HepG2 (cell line): ENCODE measurements around the gene THOC2. TPM values are rescaled to one million over a fixed set of nuclear protein-coding genes. Genes with fewer than 3 reads are reported as not detected.
A peak's percentile ranks its signal among the peaks of the same experiment; 100 is the strongest.
"Not testable (repeated sequence)": the region's sequence is repeated elsewhere in the genome, so short reads cannot be mapped to it uniquely, and the experiment has no call there.

Experiments used
- ATAC-seq: fragments of 200-7000 bp; cut with Tn5 transposase; 3 replicates; pipeline ENCODE4 v1.9.1; 2020; ENCODE audit warnings: mild to moderate bottlenecking, moderate library complexity
- BruUV-seq: library from RNA; stranded (reverse); fragments of 400-500 nt; replicated peaks from 2 replicates; lab custom pipeline; 2021; lab: Mats Ljungman, UMichigan
- CTCF ChIA-PET: fragments of 300-600 bp; formaldehyde crosslinking; extraction: SDS; loops from one replicate; lab custom pipeline; 2021; ENCODE audit warnings: low total read pairs, inconsistent platforms, low intra/inter-chr PET ratio; lab: Yijun Ruan, JAX
- POLR2A ChIA-PET: fragments of 350-600 bp; sonication (Branson Sonifier 250); formaldehyde crosslinking; loops from one replicate; lab custom pipeline; 2020; ENCODE audit warnings: antibody characterized with exemption, inconsistent platforms; lab: Yijun Ruan, JAX
- DNase-seq: peaks from one replicate; pipeline ENCODE4 v3.0.0-alpha.2; 2015; ENCODE audit warnings: low spot score
- FAIRE-seq: peaks from 3 replicates; lab custom pipeline; 2011; peaks lifted over from hg19 to GRCh38; lab: Jason Lieb, UNC
- H2AFZ ChIP-seq: one replicate; pipeline ENCODE4 v1.6.1; 2011; ENCODE audit warnings: low read length, inconsistent platforms
- H3K27ac ChIP-seq: fragments of 300-600 bp; 3 replicates; pipeline ENCODE4 v1.8.0; 2011; ENCODE audit warnings: mixed run types, mild to moderate bottlenecking, mixed read lengths, low read length, inconsistent platforms; ENCODE audit not compliant: insufficient read depth; ENCODE audit errors: extremely low read length
- H3K27me3 ChIP-seq, 2 experiments: fragments of 200-600 bp in 1 of 2; 2 replicates in 1 of 2; 3 replicates in 1 of 2; pipeline versions ENCODE4 v1.6.0 to v1.8.0; 2011; ENCODE audit warnings: low read length in 2 of 2, mild to moderate bottlenecking in 2 of 2, moderate library complexity in 2 of 2, inconsistent platforms in 1 of 2; ENCODE audit not compliant: insufficient read depth in 2 of 2, control insufficient read depth in 1 of 2
- H3K36me3 ChIP-seq, 2 experiments: fragments of 200-600 bp in 1 of 2; replicated peaks in 1 of 2; 2 replicates in 1 of 2; 3 replicates in 1 of 2; pipeline versions ENCODE4 v1.5.1 to v1.8.0; 2011; ENCODE audit warnings: low read length in 2 of 2, inconsistent platforms in 1 of 2; ENCODE audit not compliant: insufficient read depth in 2 of 2, control insufficient read depth in 1 of 2
- H3K4me1 ChIP-seq: 2 replicates; pipeline ENCODE4 v1.5.1; 2012; ENCODE audit warnings: low read length, inconsistent platforms; ENCODE audit not compliant: insufficient read depth
- H3K4me2 ChIP-seq: 2 replicates; pipeline ENCODE4 v1.6.0; 2011; ENCODE audit warnings: low read depth, low read length, inconsistent platforms
- H3K4me3 ChIP-seq, 3 experiments: fragments of 200-600 bp in 1 of 3; sonication (generic), shearing (Covaris generic) in 1 of 3; replicated peaks in 1 of 3; 2 replicates each; pipeline ENCODE4 v1.5.1; 2011 to 2016; ENCODE audit warnings: low read length in 3 of 3, inconsistent platforms in 2 of 3, low read depth in 2 of 3, mild to moderate bottlenecking in 2 of 3, control low read depth in 1 of 3, mixed read lengths in 1 of 3; ENCODE audit not compliant: insufficient read depth in 1 of 3
- H3K79me2 ChIP-seq: one replicate; pipeline ENCODE4 v1.6.1; 2011; ENCODE audit warnings: low read length, inconsistent platforms; ENCODE audit not compliant: insufficient read depth
- H3K9ac ChIP-seq: 2 replicates; pipeline ENCODE4 v1.6.0; 2011; ENCODE audit warnings: mild to moderate bottlenecking, low read depth, low read length, inconsistent platforms; ENCODE audit not compliant: insufficient read depth
- H3K9me3 ChIP-seq: 2 replicates; pipeline ENCODE4 v1.5.1; 2012; ENCODE audit warnings: mild to moderate bottlenecking, low read length
- H4K20me1 ChIP-seq: 2 replicates; pipeline ENCODE4 v1.6.0; 2011; ENCODE audit warnings: inconsistent platforms, mild to moderate bottlenecking, low read length, moderate library complexity; ENCODE audit not compliant: insufficient read depth
- EED ChIP-seq: sonication (generic); formaldehyde crosslinking; IDR thresholded peaks from 2 replicates; pipeline ENCODE4 v1.5.0; 2020; ENCODE audit warnings: mild to moderate bottlenecking, missing genetic modification reagents
- FOXK1 ChIP-seq: sonication (generic); formaldehyde crosslinking; IDR thresholded peaks from 2 replicates; pipeline ENCODE4 v1.4.0; 2020; ENCODE audit warnings: low read depth, missing genetic modification reagents, borderline replicate concordance
- GATAD1 ChIP-seq: IDR thresholded peaks from 2 replicates; pipeline ENCODE4 v1.6.1; 2016; ENCODE audit warnings: missing genetic modification reagents, missing compliant biosample characterization
- KDM4B ChIP-seq: sonication (generic); formaldehyde crosslinking; IDR thresholded peaks from 2 replicates; pipeline ENCODE4 v1.4.0; 2020; ENCODE audit warnings: missing genetic modification reagents
- NR2F1 ChIP-seq, 2 experiments: fragments of 450-650 bp in 1 of 2; formaldehyde crosslinking in 1 of 2; IDR thresholded peaks; 2 replicates each; pipeline versions ENCODE4 v1.5.0 to v1.6.1; 2016 to 2020; ENCODE audit warnings: mild to moderate bottlenecking in 1 of 2, missing compliant biosample characterization in 1 of 2, missing genetic modification reagents in 1 of 2, moderate library complexity in 1 of 2
- NR2F6 ChIP-seq, 2 experiments: IDR thresholded peaks; 2 replicates each; pipeline ENCODE4 v1.6.1; 2016; ENCODE audit warnings: antibody characterized with exemption in 1 of 2, mild to moderate bottlenecking in 1 of 2
- SIX4 ChIP-seq: sonication (generic); formaldehyde crosslinking; IDR thresholded peaks from 2 replicates; pipeline ENCODE4 v1.4.0; 2020; ENCODE audit warnings: missing genetic modification reagents
- SRY ChIP-seq: sonication (generic); formaldehyde crosslinking; IDR thresholded peaks from 2 replicates; pipeline ENCODE4 v1.8.0; 2022; ENCODE audit warnings: mild to moderate bottlenecking, missing genetic modification reagents
- TBX3 ChIP-seq: fragments of 450-650 bp; IDR thresholded peaks from 2 replicates; pipeline ENCODE4 v1.6.1; 2017; ENCODE audit warnings: antibody characterized with exemption, mild to moderate bottlenecking, inconsistent platforms, borderline replicate concordance
- ZFY ChIP-seq: sonication (generic); formaldehyde crosslinking; IDR thresholded peaks from 2 replicates; pipeline ENCODE4 v1.4.0; 2020; ENCODE audit warnings: missing genetic modification reagents
- ZNF749 ChIP-seq: sonication (generic); formaldehyde crosslinking; IDR thresholded peaks from 2 replicates; pipeline ENCODE4 v1.8.0; 2022; ENCODE audit warnings: mild to moderate bottlenecking, missing genetic modification reagents, moderate library complexity, borderline replicate concordance
- ZNF780A ChIP-seq: sonication (generic); formaldehyde crosslinking; IDR thresholded peaks from 2 replicates; pipeline ENCODE4 v1.8.0; 2022; ENCODE audit warnings: mild to moderate bottlenecking, missing genetic modification reagents, moderate library complexity
- WGBS: methylation state at CpG from one replicate; pipeline ENCODE4 v1.1.6; 2017; ENCODE audit warnings: low lambda C conversion rate; 5-methylcytosine and 5-hydroxymethylcytosine counted together
- in situ Hi-C: cut with HindIII; loops from 2 replicates; pipeline ENCODE4 v1.10.0; 2017; ENCODE audit warnings: low pct_unique_long_range_greater_than_20kb; ENCODE audit not compliant: extremely low pct_ligation_motif_present
- intact Hi-C: fragments of 100-400 bp; cut with micrococcal nuclease; formaldehyde crosslinking; loops from one replicate; pipeline ENCODE4 v1.10.0; 2022; ENCODE audit not compliant: unreplicated experiment
- polyA plus RNA-seq, 8 experiments: library from polyadenylated mRNA; depleted of rRNA in 3 of 8; stranded (reverse) in 7 of 8; unstranded in 1 of 8; fragments of >200 nt; fragmentation: Illumina TruSeq in 4 of 8; extraction: Trizol in 4 of 8; gene quantifications; 2 replicates each; pipeline versions ENCODE4 v1.2.1 to v1.2.3, GENCODE V29; 2011 to 2016; ENCODE audit warnings: low read depth in 4 of 8, missing spikeins in 1 of 8, mixed read lengths in 1 of 8; ENCODE audit not compliant: insufficient read depth in 1 of 8
- total RNA-seq, 5 experiments: library from RNA; depleted of rRNA; stranded (reverse); fragments of >200 nt; fragmentation: Illumina TruSeq; extraction: Trizol; gene quantifications; 2 replicates each; pipeline ENCODE4 v1.2.3, GENCODE V29; 2016; ENCODE audit warnings: low read depth in 1 of 5
- TF ChIP-seq, protein P1 (sequence below): sonication (generic); formaldehyde crosslinking; IDR thresholded peaks from 2 replicates; pipeline ENCODE4 v1.4.0; 2020; ENCODE audit warnings: mild to moderate bottlenecking, missing genetic modification reagents

The THOC2 gene
- total and polyA plus RNA-seq, 2 of the 13 experiments (the other 11 are each of a cell fraction or from before 2014, with no cell fraction given), result 87.1 to 101 TPM

DNA sequence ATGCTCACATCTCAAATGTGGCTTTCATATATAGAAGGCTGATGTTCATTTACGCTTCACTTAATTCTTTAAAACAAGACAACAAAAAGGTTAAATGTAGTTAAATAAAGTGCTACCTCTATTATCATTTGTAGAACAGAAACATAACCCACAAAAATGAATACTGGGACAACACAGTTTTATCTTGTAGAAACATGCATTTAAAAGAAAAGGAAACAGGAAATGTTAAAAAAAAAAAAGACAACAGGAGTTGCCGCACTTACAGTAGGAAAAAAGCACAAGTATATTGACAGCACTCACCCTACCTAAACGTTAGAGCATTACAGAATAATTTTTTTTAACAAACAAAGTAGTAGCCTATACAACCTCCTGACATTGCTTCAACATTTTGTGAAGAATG is 4.8 kb downstream of the THOC2 start:
- H3K4me3 ChIP-seq, result no peak overlapping the region
- H3K9me3 ChIP-seq, result no peaks in the 10 kb centered on the region
- WGBS, result 60% methylated on average over 3 of the region's 3 CpGs
- intact Hi-C loops (no loop called here), in situ Hi-C loops (no loop called here)
- no TSS peak for BruUV-seq
- ATAC-seq, result no peak
- no peak overlapping the region for H2AFZ ChIP-seq
- no peaks in the 10 kb centered on the region; a peak in 1 of 5 replicates for H3K27me3 ChIP-seq
- peaks cover 0 to 4% of the 10 kb centered on the region in 2 experiments; a peak in 1 of 5 replicates for H3K36me3 ChIP-seq
- peaks cover 10% of the 10 kb centered on the region; the same call in 1 of the 2 replicates for H4K20me1 ChIP-seq
- ChIA-PET POLR2A (no interaction called here), CTCF (no interaction called here)
- no peak for DNase-seq
- peaks cover 93% of the 10 kb centered on the region for H3K79me2 ChIP-seq
- H3K4me1 ChIP-seq, result peaks cover 28% of the 10 kb centered on the region
- H3K9ac ChIP-seq, result no peak overlapping the region
- TF ChIP-seq, protein P1, sequence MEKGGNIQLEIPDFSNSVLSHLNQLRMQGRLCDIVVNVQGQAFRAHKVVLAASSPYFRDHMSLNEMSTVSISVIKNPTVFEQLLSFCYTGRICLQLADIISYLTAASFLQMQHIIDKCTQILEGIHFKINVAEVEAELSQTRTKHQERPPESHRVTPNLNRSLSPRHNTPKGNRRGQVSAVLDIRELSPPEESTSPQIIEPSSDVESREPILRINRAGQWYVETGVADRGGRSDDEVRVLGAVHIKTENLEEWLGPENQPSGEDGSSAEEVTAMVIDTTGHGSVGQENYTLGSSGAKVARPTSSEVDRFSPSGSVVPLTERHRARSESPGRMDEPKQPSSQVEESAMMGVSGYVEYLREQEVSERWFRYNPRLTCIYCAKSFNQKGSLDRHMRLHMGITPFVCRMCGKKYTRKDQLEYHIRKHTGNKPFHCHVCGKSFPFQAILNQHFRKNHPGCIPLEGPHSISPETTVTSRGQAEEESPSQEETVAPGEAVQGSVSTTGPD, result no peak
- TF ChIP-seq EED (CRISPR knock-in tag) (no peak), SIX4 (no peak), ZNF749 (CRISPR knock-in tag) (no peak), FOXK1 (no peak), GATAD1 (no peak), ZNF780A (CRISPR knock-in tag) (no peak), KDM4B (CRISPR knock-in tag) (no peak), NR2F6 (IDR thresholded peaks at IDR 0.05) (no peak), NR2F6 (CRISPR knock-in tag; IDR thresholded peaks at IDR 0.05) (no peak), SRY (CRISPR knock-in tag) (no peak), TBX3 (no peak), ZFY (CRISPR knock-in tag) (no peak), NR2F1 (CRISPR knock-in tag; IDR thresholded peaks at IDR 0.05) (no peak)
- H3K27ac ChIP-seq, result no peak overlapping the region
- H3K4me2 ChIP-seq, result peak overlapping the region; percentile 23; the same call in 1 of the 2 replicates
- FAIRE-seq, result no peak

DNA sequence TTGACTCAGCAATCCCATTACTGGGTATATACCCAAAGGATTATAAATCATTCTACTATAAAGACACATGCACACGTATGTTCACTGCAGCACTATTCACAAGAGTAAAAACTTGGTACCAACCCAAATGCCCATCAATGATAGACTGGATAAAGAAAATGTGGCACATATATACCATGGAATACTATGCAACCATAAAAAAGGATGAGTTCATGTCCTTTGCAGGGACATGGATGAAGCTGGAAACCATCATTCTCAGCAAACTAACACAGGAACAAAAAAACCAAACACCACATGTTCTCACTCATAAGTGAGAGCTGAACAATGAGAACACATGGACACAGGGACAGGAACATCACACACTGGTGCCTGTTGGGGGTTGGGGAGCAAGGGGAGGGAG is 10.7 kb downstream of the THOC2 start:
- ATAC-seq, POLR2A ChIA-PET, H3K27me3 ChIP-seq, H3K9me3 ChIP-seq, DNase-seq, H2AFZ ChIP-seq, H3K27ac ChIP-seq, intact Hi-C loops, H3K4me2 ChIP-seq, in situ Hi-C loops, BruUV-seq, H4K20me1 ChIP-seq, H3K4me3 ChIP-seq, CTCF ChIA-PET, H3K36me3 ChIP-seq, FAIRE-seq, H3K9ac ChIP-seq: not testable (repeated sequence)
- 100% methylated on average over 1 of the region's 1 CpG for WGBS
- H3K79me2 ChIP-seq, result peaks cover 87% of the 10 kb centered on the region
- peaks cover 13% of the 10 kb centered on the region for H3K4me1 ChIP-seq
